IPS DF 6.9 (cell line): ENCODE measurements around the gene TLL1.

ENCODE experiments used
- DNase-seq: peaks from one replicate; pipeline ENCODE4 v3.0.0-alpha.2; 2013; ENCODE audit warnings: low read depth, low spot score
- H3K27ac ChIP-seq: one replicate; pipeline ENCODE4 v1.5.1; 2013; ENCODE audit warnings: low read length, control low read depth
- H3K27me3 ChIP-seq: 2 replicates; pipeline ENCODE4 v1.6.1; 2013; ENCODE audit warnings: mild to moderate bottlenecking, low read length; ENCODE audit not compliant: control insufficient read depth, insufficient read depth
- H3K36me3 ChIP-seq: 2 replicates; pipeline ENCODE4 v1.6.1; 2013; ENCODE audit warnings: low read length; ENCODE audit not compliant: control insufficient read depth, insufficient read depth
- H3K4me1 ChIP-seq: 2 replicates; pipeline ENCODE4 v1.6.1; 2013; ENCODE audit warnings: low read length; ENCODE audit not compliant: control insufficient read depth, insufficient read depth
- H3K4me3 ChIP-seq: 2 replicates; pipeline ENCODE4 v1.5.1; 2013; ENCODE audit warnings: mild to moderate bottlenecking, low read length
- H3K9me3 ChIP-seq: 2 replicates; pipeline ENCODE4 v1.6.1; 2013; ENCODE audit warnings: low read length, inconsistent platforms; ENCODE audit not compliant: control insufficient read depth, insufficient read depth
- WGBS: extraction: QIAGEN DNeasy Blood & Tissue Kit; methylation state at CpG from one replicate; pipeline ENCODE4 v1.1.7; 2013; ENCODE audit warnings: mixed read lengths, missing lambda C conversion rate; ENCODE audit not compliant: insufficient read length, insufficient coverage; 5-methylcytosine and 5-hydroxymethylcytosine counted together

The TLL1 gene

DNA sequence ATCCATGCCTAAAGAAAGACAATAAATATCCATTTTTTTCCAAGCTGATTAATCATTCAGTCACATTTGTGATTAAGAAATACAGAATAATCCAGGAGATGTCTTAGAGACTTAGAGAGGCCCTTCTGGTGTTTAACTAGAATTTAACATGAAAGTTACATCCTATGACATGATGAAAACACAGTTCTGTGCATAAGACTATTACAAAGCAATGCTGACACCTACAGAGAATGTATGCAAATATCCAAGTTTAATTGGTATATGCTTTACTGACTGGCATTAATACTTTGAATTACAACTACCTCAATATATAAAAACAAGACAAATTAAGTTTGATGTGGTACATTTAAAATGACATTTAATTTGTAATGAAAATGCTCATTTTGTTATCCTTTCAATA is 17.8 kb upstream of the TLL1 start:
- no peak overlapping the region for H3K27ac ChIP-seq
- H3K36me3 ChIP-seq = no peaks in the 10 kb centered on the region
- H3K9me3 ChIP-seq = no peaks in the 10 kb centered on the region
- H3K4me3 ChIP-seq = no peak overlapping the region
- DNase-seq = no peak
- no peaks in the 10 kb centered on the region for H3K27me3 ChIP-seq
- H3K4me1 ChIP-seq = no peaks in the 10 kb centered on the region

DNA sequence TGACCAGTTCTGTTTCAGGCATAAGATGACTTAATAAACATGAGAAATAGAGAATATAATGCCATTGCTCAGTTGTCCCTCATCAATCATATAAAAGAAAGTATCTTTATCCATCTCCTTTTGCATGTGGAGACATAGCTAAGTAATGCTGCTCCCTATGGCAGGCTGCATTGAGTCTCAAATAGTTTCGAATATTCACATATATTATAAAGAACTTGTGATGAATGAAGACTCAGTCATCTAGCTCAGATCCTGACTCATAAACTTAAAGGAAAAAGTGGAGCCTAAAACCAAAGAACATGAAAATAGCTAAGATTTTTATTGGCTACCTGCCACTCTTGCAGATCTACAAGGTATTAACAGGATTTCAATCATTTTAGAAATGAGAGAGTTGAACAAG is 11.7 kb upstream of the TLL1 start:
- H3K4me3 ChIP-seq = no peak overlapping the region
- no peaks in the 10 kb centered on the region for H3K36me3 ChIP-seq
- no peak overlapping the region for H3K27ac ChIP-seq
- no peaks in the 10 kb centered on the region for H3K4me1 ChIP-seq
- H3K27me3 ChIP-seq = no peaks in the 10 kb centered on the region
- no peak for DNase-seq
- H3K9me3 ChIP-seq = no peaks in the 10 kb centered on the region
- no CpG with 5 or more reads among the region's 1 CpG for WGBS

DNA sequence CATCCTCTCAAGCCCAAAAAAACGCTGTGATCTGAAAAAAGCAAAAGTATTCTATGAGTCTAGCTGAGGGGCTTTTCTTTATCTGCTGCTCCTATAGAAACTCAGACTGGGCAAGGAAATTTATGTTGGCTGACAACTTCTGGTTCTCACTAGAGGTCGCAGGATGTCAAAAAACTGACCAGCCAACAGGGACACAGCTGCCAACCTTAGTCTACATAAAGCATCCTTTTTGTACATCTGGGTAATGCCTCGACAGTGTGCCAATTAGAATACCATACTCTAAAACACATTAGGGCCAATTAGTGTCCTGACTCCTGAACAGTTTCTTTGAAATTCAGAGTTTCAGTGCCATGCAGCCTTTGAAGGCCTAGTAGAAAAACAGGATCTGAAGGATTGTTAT is 8.8 kb upstream of the TLL1 start:
- Histone ChIP-seq H3K27me3 (no peaks in the 10 kb centered on the region), H3K9me3 (no peaks in the 10 kb centered on the region), H3K4me1 (peaks cover 2% of the 10 kb centered on the region; the same call in 1 of the 2 replicates), H3K4me3 (no peak overlapping the region), H3K36me3 (no peaks in the 10 kb centered on the region), H3K27ac (no peak overlapping the region)
- WGBS = no CpG with 5 or more reads among the region's 3 CpGs
- DNase-seq = no peak

DNA sequence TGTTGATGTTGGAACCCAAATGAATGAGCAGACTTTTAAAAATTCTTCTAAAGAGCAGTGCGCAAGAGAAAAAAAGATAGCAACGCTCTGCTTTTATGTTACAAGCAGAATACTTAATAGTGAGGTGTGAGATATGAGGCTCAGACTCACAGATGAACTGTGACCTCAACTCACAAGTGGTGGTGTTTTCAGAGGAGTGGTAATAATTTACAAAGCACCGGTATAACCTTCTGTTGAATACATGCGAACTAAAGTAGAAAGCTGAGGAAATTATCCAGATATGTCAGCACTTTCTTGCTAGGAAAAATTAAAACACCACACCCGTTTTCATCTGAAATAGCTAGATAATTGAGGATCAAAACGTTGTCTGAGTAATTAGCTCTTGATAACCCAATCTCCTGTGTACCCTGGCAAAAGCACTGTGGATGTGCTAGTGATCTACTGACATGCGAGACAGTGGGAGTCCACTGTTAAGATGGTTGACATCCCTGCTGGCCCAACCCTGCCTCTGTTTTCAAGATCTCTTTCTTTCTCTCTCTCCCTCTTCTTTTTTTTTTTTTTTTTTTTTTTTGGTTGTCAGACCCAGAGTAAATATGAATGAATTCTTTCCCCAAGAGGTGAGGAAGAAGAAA is 6.9 kb upstream of the TLL1 start:
- H3K4me3 ChIP-seq = no peak overlapping the region
- no CpG with 5 or more reads among the region's 7 CpGs for WGBS
- H3K36me3 ChIP-seq = no peaks in the 10 kb centered on the region
- H3K9me3 ChIP-seq = no peaks in the 10 kb centered on the region
- H3K27ac ChIP-seq = no peak overlapping the region
- peaks cover 2% of the 10 kb centered on the region; the same call in 1 of the 2 replicates for H3K4me1 ChIP-seq
- no peaks in the 10 kb centered on the region for H3K27me3 ChIP-seq
- no peak for DNase-seq

DNA sequence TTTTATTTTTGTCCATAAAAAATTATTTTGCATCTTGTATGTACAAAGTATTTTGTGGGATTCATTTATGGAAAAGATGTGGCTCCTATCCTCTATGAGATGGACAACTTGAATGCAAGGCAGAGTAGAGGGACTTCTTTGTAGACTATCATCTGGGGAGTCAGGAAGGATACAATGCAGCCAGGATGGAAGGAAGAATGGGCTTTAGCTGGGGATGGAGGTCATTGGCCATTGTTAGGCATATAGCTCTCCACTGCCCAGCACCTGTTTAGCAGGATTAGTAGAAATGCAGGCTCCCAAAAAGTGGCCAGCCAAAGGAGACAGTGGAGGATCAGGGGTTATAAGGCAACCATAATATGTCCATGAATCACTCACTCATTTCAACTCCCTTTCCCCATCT is 5.1 kb upstream of the TLL1 start:
- Histone ChIP-seq H3K27me3 (peaks cover 9% of the 10 kb centered on the region; the same call in 1 of the 2 replicates), H3K27ac (no peak overlapping the region), H3K4me3 (no peak overlapping the region), H3K4me1 (peaks cover 2% of the 10 kb centered on the region; the same call in 1 of the 2 replicates), H3K36me3 (no peaks in the 10 kb centered on the region), H3K9me3 (no peaks in the 10 kb centered on the region)
- no peak for DNase-seq

DNA sequence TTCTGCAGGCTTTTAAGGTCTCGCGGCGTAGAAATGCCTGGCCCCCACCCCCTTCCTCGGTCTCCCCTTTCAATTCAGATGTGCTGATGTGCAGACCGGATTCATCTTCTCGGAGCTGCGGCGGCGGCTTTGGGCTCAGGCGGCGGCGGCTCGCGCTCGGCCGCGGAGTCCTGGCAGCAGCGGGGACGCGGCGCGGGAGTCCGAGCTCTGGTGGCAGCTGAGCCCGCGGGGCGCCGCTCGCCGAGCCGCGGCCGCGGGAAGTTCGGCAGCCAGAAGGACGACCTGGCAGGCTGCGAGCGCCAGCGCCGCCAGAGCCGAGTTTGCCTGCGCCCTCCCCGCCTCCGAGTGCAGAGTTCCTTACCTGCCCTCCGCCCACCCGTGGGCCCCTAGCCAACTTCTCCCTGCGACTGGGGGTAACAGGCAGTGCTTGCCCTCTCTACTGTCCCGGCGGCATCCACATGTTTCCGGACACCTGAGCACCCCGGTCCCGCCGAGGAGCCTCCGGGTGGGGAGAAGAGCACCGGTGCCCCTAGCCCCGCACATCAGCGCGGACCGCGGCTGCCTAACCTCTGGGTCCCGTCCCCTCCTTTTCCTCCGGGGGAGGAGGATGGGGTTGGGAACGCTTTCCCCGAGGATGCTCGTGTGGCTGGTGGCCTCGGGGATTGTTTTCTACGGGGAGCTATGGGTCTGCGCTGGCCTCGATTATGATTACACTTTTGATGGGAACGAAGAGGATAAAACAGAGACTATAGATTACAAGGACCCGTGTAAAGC is 448 bp downstream of the TLL1 start:
- H3K36me3 ChIP-seq = no peaks in the 10 kb centered on the region
- no peak for DNase-seq
- H3K4me3 ChIP-seq = peak overlapping the region; percentile 56
- no peak overlapping the region for H3K27ac ChIP-seq
- H3K9me3 ChIP-seq = no peaks in the 10 kb centered on the region
- H3K4me1 ChIP-seq = peaks cover 3% of the 10 kb centered on the region; the same call in 1 of the 2 replicates
- no CpG with 5 or more reads among the region's 70 CpGs for WGBS
- H3K27me3 ChIP-seq = peaks cover 30% of the 10 kb centered on the region

DNA sequence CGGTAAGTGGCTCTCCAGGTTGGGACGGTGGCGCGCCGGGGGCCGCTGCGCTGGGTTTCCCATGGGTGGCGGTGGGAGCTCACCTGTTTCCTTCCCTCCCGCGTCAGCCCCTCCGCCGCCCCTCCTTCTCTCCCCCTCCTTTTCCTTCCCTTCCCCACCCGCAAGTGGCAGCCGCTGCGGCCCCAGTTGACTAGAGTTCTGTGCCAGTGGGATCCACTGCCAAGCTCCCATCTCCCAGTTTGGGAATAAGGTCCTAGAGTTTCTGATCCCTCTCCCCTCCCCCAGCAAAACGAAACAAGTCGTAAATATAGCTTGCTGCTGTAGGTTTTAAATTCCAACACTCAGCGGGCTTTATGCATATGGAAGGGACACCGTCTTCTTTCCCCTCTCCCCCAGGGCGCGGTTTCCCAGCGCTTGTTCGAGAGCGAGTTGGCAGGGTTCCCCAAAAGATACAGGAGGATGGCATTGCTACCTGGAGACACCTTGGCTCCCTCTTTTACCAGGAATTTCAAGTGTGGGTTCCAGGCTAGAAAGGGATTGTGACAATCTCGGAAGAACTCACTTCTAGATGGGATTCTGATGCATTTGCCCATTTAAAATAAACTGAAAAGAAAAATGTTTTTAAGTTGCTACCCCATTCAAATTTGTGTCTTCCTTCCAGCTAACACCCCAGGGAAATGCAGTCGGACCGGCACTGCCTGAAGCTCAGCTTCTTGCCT is 1.2 kb downstream of the TLL1 start:
- H3K36me3 ChIP-seq = no peaks in the 10 kb centered on the region
- WGBS = no CpG with 5 or more reads among the region's 27 CpGs
- H3K4me3 ChIP-seq = peak overlapping the region; percentile 56; the same call in 1 of the 2 replicates
- no peak overlapping the region for H3K27ac ChIP-seq
- H3K4me1 ChIP-seq = peaks cover 3% of the 10 kb centered on the region; the same call in 1 of the 2 replicates
- H3K9me3 ChIP-seq = no peaks in the 10 kb centered on the region
- H3K27me3 ChIP-seq = peaks cover 30% of the 10 kb centered on the region
- no peak for DNase-seq

DNA sequence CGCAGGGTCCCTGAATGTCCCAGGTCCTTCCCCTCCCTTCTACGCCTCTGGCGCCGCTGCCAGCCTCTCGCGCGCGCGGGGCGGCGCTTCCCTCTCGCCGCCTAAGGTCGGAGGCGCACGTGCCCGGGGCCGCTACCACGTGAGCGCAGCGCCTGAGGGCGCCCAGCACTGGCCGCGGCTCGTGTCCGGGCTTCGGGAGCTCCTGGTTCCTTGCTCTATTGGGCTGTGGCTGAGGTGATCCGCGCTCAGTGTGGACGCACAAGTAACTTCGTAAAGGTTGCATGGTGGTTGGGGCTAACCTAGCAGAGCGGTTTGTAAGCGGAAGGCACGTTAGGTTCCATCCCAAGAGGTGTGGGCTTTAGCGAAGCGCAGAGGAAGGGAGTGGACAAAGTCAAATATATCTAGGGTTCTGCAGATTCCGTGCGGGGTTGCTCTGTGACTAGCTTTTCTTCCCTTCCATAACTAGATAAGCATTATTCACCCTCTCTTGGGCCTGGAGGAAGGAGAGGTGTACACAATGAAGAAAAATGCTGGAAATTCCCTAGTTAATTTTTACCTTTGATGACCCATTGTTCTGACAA is 1.8 kb downstream of the TLL1 start:
- no peaks in the 10 kb centered on the region for H3K9me3 ChIP-seq
- peaks cover 30% of the 10 kb centered on the region for H3K27me3 ChIP-seq
- no peak for DNase-seq
- H3K4me1 ChIP-seq = peaks cover 3% of the 10 kb centered on the region; the same call in 1 of the 2 replicates
- H3K36me3 ChIP-seq = no peaks in the 10 kb centered on the region
- no CpG with 5 or more reads among the region's 38 CpGs for WGBS
- peak overlapping the region; percentile 30; the same call in 1 of the 2 replicates for H3K4me3 ChIP-seq
- H3K27ac ChIP-seq = no peak overlapping the region

DNA sequence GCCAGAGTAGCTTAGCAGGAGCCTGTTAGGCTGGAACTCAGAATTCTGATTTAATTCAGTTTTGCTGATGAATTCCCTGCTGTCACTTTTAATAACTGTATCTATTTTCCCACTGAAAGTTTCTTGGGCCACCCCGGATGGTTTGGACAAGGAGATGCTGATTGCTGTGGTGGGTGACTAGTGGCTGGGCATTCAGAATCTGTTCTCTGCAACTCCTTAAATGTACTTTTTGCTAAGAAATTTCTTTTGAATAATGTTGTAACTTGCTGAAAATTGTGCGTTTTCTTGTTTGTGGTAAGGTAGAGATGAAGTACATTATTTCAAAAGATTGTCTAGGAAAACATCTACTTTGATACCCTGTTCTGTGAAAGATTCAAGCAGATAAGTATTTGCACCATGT is 2.4 kb downstream of the TLL1 start:
- Histone ChIP-seq H3K27me3 (peaks cover 30% of the 10 kb centered on the region), H3K4me3 (no peak overlapping the region), H3K9me3 (no peaks in the 10 kb centered on the region), H3K27ac (no peak overlapping the region), H3K36me3 (no peaks in the 10 kb centered on the region), H3K4me1 (peaks cover 3% of the 10 kb centered on the region; the same call in 1 of the 2 replicates)
- no CpG with 5 or more reads among the region's 2 CpGs for WGBS
- DNase-seq = no peak

DNA sequence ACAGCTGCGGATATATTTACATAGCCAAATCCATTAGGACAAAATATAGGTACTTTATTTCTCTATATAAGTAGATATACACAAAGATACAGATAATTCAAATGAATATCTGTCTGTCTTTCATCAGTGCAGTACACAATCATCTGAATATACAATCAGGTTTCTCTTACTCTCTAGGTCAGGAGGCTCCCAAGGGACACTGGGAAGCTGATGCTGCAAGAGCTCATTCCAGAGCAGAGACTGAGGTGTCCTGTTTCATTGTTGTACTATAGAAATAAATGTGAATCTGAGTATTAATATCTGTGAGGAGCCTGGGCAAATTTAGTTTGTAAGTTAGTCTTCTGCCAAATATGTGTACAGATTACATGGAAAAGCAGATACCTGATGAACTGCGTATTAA is 4.2 kb downstream of the TLL1 start:
- Histone ChIP-seq H3K27ac (no peak overlapping the region), H3K9me3 (no peaks in the 10 kb centered on the region), H3K4me3 (no peak overlapping the region), H3K27me3 (peaks cover 28% of the 10 kb centered on the region), H3K36me3 (no peaks in the 10 kb centered on the region), H3K4me1 (peaks cover 3% of the 10 kb centered on the region; the same call in 1 of the 2 replicates)
- no CpG with 5 or more reads among the region's 2 CpGs for WGBS
- no peak for DNase-seq
